GM23338 (cell line): ENCODE data around the gene NDUFB6. TPM values are rescaled to one million over a fixed set of nuclear protein-coding genes. Genes with fewer than 3 reads are reported as not detected.

ENCODE experiments used
- ATAC-seq: fragments of 200-7000 bp; cut with Tn5 transposase; 3 replicates; pipeline ENCODE4 v1.9.1; 2020
- DNase-seq: peaks from one replicate; pipeline ENCODE4 v3.0.0-alpha.2; 2015; ENCODE audit warnings: low spot score
- H2AFZ ChIP-seq: fragments of 200-600 bp; sonication (generic); 2 replicates; pipeline ENCODE4 v1.8.0; 2016; ENCODE audit warnings: antibody characterized with exemption, mild to moderate bottlenecking, moderate library complexity
- H3F3A ChIP-seq: fragments of 200-600 bp; sonication (generic); replicated peaks from 2 replicates; pipeline ENCODE4 v1.8.0; 2017; ENCODE audit warnings: antibody characterized with exemption, mixed run types, low read depth
- H3K27ac ChIP-seq: fragments of 200-600 bp; sonication (generic); 2 replicates; pipeline ENCODE4 v1.6.1; 2016; ENCODE audit warnings: low read depth
- H3K27me3 ChIP-seq: fragments of 200-600 bp; sonication (generic); 2 replicates; pipeline ENCODE4 v1.8.0; 2016; ENCODE audit warnings: mild to moderate bottlenecking, mixed run types, moderate library complexity; ENCODE audit not compliant: insufficient read depth
- H3K36me3 ChIP-seq: fragments of 200-600 bp; sonication (generic); 2 replicates; pipeline ENCODE4 v1.8.0; 2016; ENCODE audit warnings: mild to moderate bottlenecking; ENCODE audit not compliant: insufficient read depth
- H3K4me1 ChIP-seq: fragments of 200-600 bp; sonication (generic); 2 replicates; pipeline ENCODE4 v1.8.0; 2016; ENCODE audit warnings: mild to moderate bottlenecking, moderate library complexity; ENCODE audit not compliant: insufficient read depth
- H3K4me2 ChIP-seq: fragments of 200-600 bp; sonication (generic); 2 replicates; pipeline ENCODE4 v1.7.1; 2017; ENCODE audit warnings: mixed run types
- H3K4me3 ChIP-seq: fragments of 200-600 bp; sonication (generic); 2 replicates; pipeline ENCODE4 v1.6.1; 2016; ENCODE audit warnings: mixed run types
- H3K79me2 ChIP-seq: fragments of 200-600 bp; sonication (generic); replicated peaks from 2 replicates; pipeline ENCODE4 v1.8.0; 2017; ENCODE audit warnings: mild to moderate bottlenecking; ENCODE audit not compliant: insufficient read depth
- H3K9me2 ChIP-seq: fragments of 200-600 bp; sonication (generic); 2 replicates; pipeline ENCODE4 v1.8.0; 2017; ENCODE audit not compliant: insufficient read depth
- H4K20me1 ChIP-seq: fragments of 200-600 bp; sonication (generic); replicated peaks from 2 replicates; pipeline ENCODE4 v1.8.0; 2017; ENCODE audit warnings: mild to moderate bottlenecking; ENCODE audit not compliant: insufficient read depth
- H3K27ac Mint-ChIP-seq: 2 replicates; pipeline ENCODE4 v1.8.0; 2020; ENCODE audit warnings: inconsistent platforms, mild to moderate bottlenecking, moderate library complexity, mixed read lengths
- H3K27me3 Mint-ChIP-seq: 3 replicates; pipeline ENCODE4 v1.8.0; 2022; ENCODE audit warnings: low read depth, mild to moderate bottlenecking, moderate library complexity, mixed read lengths, inconsistent platforms; ENCODE audit not compliant: insufficient read depth, poor library complexity
- H3K36me3 Mint-ChIP-seq: 3 replicates; pipeline ENCODE4 v1.8.0; 2021; ENCODE audit warnings: low read depth, mild to moderate bottlenecking, inconsistent platforms, moderate library complexity, mixed read lengths
- H3K4me1 Mint-ChIP-seq: 3 replicates; pipeline ENCODE4 v1.8.0; 2020; ENCODE audit warnings: mild to moderate bottlenecking, inconsistent platforms, mixed read lengths
- H3K4me3 Mint-ChIP-seq: 3 replicates; pipeline ENCODE4 v1.8.0; 2021; ENCODE audit warnings: moderate library complexity, mild to moderate bottlenecking, inconsistent platforms, mixed read lengths
- H3K9me3 Mint-ChIP-seq: 3 replicates; pipeline ENCODE4 v1.8.0; 2020; ENCODE audit warnings: moderate library complexity, mild to moderate bottlenecking, inconsistent platforms, mixed read lengths
- CTCF ChIP-seq, 2 experiments: fragments of 200-600 bp in 1 of 2; sonication (generic) in 1 of 2; conservative IDR thresholded peaks; 2 replicates each; pipeline versions ENCODE4 v1.5.1 to v1.6.1; 2016 to 2017; ENCODE audit warnings: antibody characterized with exemption in 2 of 2, low read depth in 2 of 2, mild to moderate bottlenecking in 2 of 2, moderate library complexity in 1 of 2
- EZH2 ChIP-seq: fragments of 200-600 bp; sonication (generic); IDR thresholded peaks from one replicate; pipeline ENCODE4 v1.8.0; 2017; ENCODE audit warnings: antibody characterized with exemption, mild to moderate bottlenecking, low read depth; ENCODE audit not compliant: unreplicated experiment
- POLR2AphosphoS5 ChIP-seq: IDR thresholded peaks from 2 replicates; pipeline ENCODE4 v1.6.1; 2016; ENCODE audit warnings: antibody characterized with exemption, low read depth
- ZNF114 ChIP-seq: fragments of 250-450 bp; sonication (Bioruptor Pico); IDR thresholded peaks from 2 replicates; pipeline ENCODE4 v1.5.0; 2020; ENCODE audit warnings: mild to moderate bottlenecking, moderate library complexity
- polyA plus RNA-seq: library from polyadenylated mRNA; unstranded; fragments of >200 nt; fragmentation: Nextera tagmentation; extraction: Ambion mirVana; gene quantifications from 2 replicates; pipeline ENCODE4 v1.2.1, GENCODE V29; 2016
- total RNA-seq: library from RNA; depleted of rRNA; stranded (reverse); fragments of >200 nt; shearing (Covaris generic); gene quantifications from 2 replicates; pipeline ENCODE4 v1.2.3, GENCODE V29; 2014
- TF ChIP-seq, protein P1 (sequence below): fragments of 250-450 bp; sonication (Bioruptor Pico); IDR thresholded peaks from 2 replicates; pipeline ENCODE4 v1.5.0; 2020; ENCODE audit warnings: mild to moderate bottlenecking, moderate library complexity

Gene NDUFB6
- total and polyA plus RNA-seq, 2 experiments from 2014 or later: 56.5 to 231 TPM

DNA sequence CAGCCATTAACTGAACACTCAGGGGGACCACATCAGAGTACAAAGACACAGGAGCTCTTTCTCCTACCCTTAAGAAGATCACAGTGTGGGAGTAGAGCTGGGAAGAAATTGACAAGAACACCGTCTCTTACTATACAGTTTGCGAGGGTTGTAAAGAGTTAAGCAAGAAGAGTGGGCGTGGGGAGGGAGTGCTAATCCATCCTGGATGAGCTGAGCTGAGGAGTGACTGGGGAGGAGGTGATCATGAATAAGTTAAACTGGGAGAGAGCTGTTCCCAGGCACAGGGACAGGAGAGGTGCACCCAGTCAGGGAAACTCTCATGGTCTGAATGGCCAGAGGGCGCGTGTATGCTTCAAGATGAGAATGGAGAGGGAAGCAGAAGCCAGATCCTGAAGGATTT lies 45.3 kb upstream of the NDUFB6 start:
- no peaks in the 10 kb centered on the region for H3F3A ChIP-seq
- no peak overlapping the region for H3K27ac Mint-ChIP-seq
- no peaks in the 10 kb centered on the region for H3K9me2 ChIP-seq
- DNase-seq (no peak), ATAC-seq (no peak)
- no peak overlapping the region for H3K4me3 Mint-ChIP-seq
- no peaks in the 10 kb centered on the region for H3K4me1 ChIP-seq
- no peaks in the 10 kb centered on the region for H3K4me1 Mint-ChIP-seq
- no peaks in the 10 kb centered on the region for H3K79me2 ChIP-seq
- no peaks in the 10 kb centered on the region for H3K27me3 ChIP-seq
- peaks cover 2% of the 10 kb centered on the region for H3K27me3 Mint-ChIP-seq
- H3K36me3 ChIP-seq: no peaks in the 10 kb centered on the region
- H4K20me1 ChIP-seq: no peaks in the 10 kb centered on the region
- H3K9me3 Mint-ChIP-seq: no peaks in the 10 kb centered on the region; the same call in 2 of the 3 replicates
- H3K36me3 Mint-ChIP-seq: no peaks in the 10 kb centered on the region
- no peak overlapping the region for H2AFZ ChIP-seq
- no peak for TF ChIP-seq ZNF114 (CRISPR knock-in tag)
- TF ChIP-seq EZH2: no peak
- TF ChIP-seq POLR2AphosphoS5: no peak
- TF ChIP-seq CTCF (conservative IDR thresholded peaks at IDR 0.05; ENCODE audit: low read depth in 2 of 2): no peak
- TF ChIP-seq, protein P1, sequence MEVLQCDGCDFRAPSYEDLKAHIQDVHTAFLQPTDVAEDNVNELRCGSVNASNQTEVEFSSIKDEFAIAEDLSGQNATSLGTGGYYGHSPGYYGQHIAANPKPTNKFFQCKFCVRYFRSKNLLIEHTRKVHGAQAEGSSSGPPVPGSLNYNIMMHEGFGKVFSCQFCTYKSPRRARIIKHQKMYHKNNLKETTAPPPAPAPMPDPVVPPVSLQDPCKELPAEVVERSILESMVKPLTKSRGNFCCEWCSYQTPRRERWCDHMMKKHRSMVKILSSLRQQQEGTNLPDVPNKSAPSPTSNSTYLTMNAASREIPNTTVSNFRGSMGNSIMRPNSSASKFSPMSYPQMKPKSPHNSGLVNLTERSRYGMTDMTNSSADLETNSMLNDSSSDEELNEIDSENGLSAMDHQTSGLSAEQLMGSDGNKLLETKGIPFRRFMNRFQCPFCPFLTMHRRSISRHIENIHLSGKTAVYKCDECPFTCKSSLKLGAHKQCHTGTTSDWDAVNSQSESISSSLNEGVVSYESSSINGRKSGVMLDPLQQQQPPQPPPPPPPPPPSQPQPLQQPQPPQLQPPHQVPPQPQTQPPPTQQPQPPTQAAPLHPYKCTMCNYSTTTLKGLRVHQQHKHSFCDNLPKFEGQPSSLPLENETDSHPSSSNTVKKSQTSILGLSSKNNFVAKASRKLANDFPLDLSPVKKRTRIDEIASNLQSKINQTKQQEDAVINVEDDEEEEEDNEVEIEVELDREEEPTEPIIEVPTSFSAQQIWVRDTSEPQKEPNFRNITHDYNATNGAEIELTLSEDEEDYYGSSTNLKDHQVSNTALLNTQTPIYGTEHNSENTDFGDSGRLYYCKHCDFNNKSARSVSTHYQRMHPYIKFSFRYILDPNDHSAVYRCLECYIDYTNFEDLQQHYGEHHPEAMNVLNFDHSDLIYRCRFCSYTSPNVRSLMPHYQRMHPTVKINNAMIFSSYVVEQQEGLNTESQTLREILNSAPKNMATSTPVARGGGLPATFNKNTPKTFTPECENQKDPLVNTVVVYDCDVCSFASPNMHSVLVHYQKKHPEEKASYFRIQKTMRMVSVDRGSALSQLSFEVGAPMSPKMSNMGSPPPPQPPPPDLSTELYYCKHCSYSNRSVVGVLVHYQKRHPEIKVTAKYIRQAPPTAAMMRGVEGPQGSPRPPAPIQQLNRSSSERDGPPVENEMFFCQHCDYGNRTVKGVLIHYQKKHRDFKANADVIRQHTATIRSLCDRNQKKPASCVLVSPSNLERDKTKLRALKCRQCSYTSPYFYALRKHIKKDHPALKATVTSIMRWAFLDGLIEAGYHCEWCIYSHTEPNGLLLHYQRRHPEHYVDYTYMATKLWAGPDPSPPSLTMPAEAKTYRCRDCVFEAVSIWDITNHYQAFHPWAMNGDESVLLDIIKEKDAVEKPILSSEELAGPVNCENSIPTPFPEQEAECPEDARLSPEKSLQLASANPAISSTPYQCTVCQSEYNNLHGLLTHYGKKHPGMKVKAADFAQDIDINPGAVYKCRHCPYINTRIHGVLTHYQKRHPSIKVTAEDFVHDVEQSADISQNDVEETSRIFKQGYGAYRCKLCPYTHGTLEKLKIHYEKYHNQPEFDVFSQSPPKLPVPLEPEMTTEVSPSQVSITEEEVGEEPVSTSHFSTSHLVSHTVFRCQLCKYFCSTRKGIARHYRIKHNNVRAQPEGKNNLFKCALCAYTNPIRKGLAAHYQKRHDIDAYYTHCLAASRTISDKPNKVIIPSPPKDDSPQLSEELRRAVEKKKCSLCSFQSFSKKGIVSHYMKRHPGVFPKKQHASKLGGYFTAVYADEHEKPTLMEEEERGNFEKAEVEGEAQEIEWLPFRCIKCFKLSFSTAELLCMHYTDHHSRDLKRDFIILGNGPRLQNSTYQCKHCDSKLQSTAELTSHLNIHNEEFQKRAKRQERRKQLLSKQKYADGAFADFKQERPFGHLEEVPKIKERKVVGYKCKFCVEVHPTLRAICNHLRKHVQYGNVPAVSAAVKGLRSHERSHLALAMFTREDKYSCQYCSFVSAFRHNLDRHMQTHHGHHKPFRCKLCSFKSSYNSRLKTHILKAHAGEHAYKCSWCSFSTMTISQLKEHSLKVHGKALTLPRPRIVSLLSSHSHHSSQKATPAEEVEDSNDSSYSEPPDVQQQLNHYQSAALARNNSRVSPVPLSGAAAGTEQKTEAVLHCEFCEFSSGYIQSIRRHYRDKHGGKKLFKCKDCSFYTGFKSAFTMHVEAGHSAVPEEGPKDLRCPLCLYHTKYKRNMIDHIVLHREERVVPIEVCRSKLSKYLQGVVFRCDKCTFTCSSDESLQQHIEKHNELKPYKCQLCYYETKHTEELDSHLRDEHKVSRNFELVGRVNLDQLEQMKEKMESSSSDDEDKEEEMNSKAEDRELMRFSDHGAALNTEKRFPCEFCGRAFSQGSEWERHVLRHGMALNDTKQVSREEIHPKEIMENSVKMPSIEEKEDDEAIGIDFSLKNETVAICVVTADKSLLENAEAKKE: no peak
- no peak overlapping the region for H3K4me3 ChIP-seq
- no peak overlapping the region for H3K4me2 ChIP-seq
- H3K27ac ChIP-seq: no peak overlapping the region
